CD14-positive monocyte (primary cell): ENCODE data around the gene ADCY7. TPM values are rescaled to one million over a fixed set of nuclear protein-coding genes. Genes with fewer than 3 reads are reported as not detected.

ENCODE experiments used
- DNase-seq, 3 donors: peaks; one replicate each; pipeline ENCODE4 v3.0.0-alpha.2; 2011 to 2022
- H2AFZ ChIP-seq: 2 replicates; pipeline ENCODE4 v1.6.0; 2012; ENCODE audit warnings: mild to moderate bottlenecking, low read depth, low read length, inconsistent platforms; ENCODE audit not compliant: insufficient read depth, poor library complexity, severe bottlenecking
- H3K27ac ChIP-seq, 2 donors: 1 replicate in 1 of 2; 2 replicates in 1 of 2; pipeline ENCODE4 v1.5.1; 2012 to 2013; ENCODE audit warnings: low read length in 2 of 2, control low read depth in 1 of 2, inconsistent platforms in 1 of 2, low read depth in 1 of 2, mild to moderate bottlenecking in 1 of 2
- H3K27me3 ChIP-seq, 2 donors: one replicate each; pipeline versions ENCODE4 v1.6.0 to v1.6.1; 2011 to 2013; ENCODE audit warnings: low read length in 2 of 2; ENCODE audit not compliant: control insufficient read depth in 2 of 2, insufficient read depth in 2 of 2
- H3K36me3 ChIP-seq, 2 donors: replicated peaks in 1 of 2; 1 replicate in 1 of 2; 2 replicates in 1 of 2; pipeline versions ENCODE4 v1.5.1 to v1.6.1; 2012 to 2013; ENCODE audit warnings: low read length in 2 of 2, control low read depth in 1 of 2, inconsistent platforms in 1 of 2, mild to moderate bottlenecking in 1 of 2; ENCODE audit not compliant: insufficient read depth in 2 of 2, control insufficient read depth in 1 of 2
- H3K4me1 ChIP-seq, 2 donors: 1 replicate in 1 of 2; 2 replicates in 1 of 2; pipeline versions ENCODE4 v1.5.1 to v1.6.1; 2012 to 2013; ENCODE audit warnings: low read length in 2 of 2, control low read depth in 1 of 2, inconsistent platforms in 1 of 2, mild to moderate bottlenecking in 1 of 2, moderate library complexity in 1 of 2; ENCODE audit not compliant: insufficient read depth in 2 of 2, control insufficient read depth in 1 of 2
- H3K4me2 ChIP-seq: replicated peaks from 2 replicates; pipeline ENCODE3; 2012; ENCODE audit warnings: low read length, moderate library complexity, mild to moderate bottlenecking; ENCODE audit not compliant: poor library complexity, severe bottlenecking; ENCODE audit errors: extremely low read depth
- H3K4me3 ChIP-seq, 3 experiments: fragments of 200-600 bp in 1 of 3; sonication (generic) in 1 of 3; replicated peaks in 1 of 3; 1 replicate in 2 of 3; 2 replicates in 1 of 3; pipeline ENCODE4 v1.5.1; 2011 to 2013; ENCODE audit warnings: low read length in 3 of 3, mild to moderate bottlenecking in 3 of 3, control low read depth in 2 of 3, low read depth in 2 of 3, inconsistent platforms in 1 of 3, moderate library complexity in 1 of 3
- H3K79me2 ChIP-seq: 2 replicates; pipeline ENCODE4 v1.6.0; 2012; ENCODE audit warnings: mild to moderate bottlenecking, control low read depth, inconsistent platforms, low read length, moderate library complexity; ENCODE audit not compliant: insufficient read depth
- H3K9ac ChIP-seq: 2 replicates; pipeline ENCODE4 v1.6.0; 2017; ENCODE audit warnings: low read length, mild to moderate bottlenecking; ENCODE audit not compliant: insufficient read depth, poor library complexity, severe bottlenecking
- H3K9me3 ChIP-seq, 2 donors: replicated peaks in 1 of 2; 1 replicate in 1 of 2; 2 replicates in 1 of 2; pipeline versions ENCODE4 v1.5.1 to v1.6.1; 2012 to 2013; ENCODE audit warnings: low read length in 2 of 2, control low read depth in 1 of 2; ENCODE audit not compliant: control insufficient read depth in 1 of 2, insufficient read depth in 1 of 2
- H4K20me1 ChIP-seq: 2 replicates; pipeline ENCODE4 v1.6.0; 2012; ENCODE audit warnings: mild to moderate bottlenecking, low read length, control low read depth, moderate library complexity; ENCODE audit not compliant: insufficient read depth
- H3K27ac Mint-ChIP-seq, 7 donors: one replicate each; pipeline ENCODE4 v1.8.0; 2020; ENCODE audit warnings: mild to moderate bottlenecking in 7 of 7, mixed read lengths in 7 of 7, moderate library complexity in 6 of 7, inconsistent platforms in 2 of 7
- H3K27me3 Mint-ChIP-seq, 3 donors: one replicate each; pipeline ENCODE4 v1.8.0; 2021 to 2022; ENCODE audit warnings: low read depth in 3 of 3, mild to moderate bottlenecking in 3 of 3, mixed read lengths in 3 of 3, moderate library complexity in 3 of 3, inconsistent platforms in 1 of 3
- H3K36me3 Mint-ChIP-seq, 2 donors: one replicate each; pipeline ENCODE4 v1.8.0; 2020; ENCODE audit warnings: mixed read lengths in 2 of 2, inconsistent platforms in 1 of 2, mild to moderate bottlenecking in 1 of 2
- H3K4me1 Mint-ChIP-seq: one replicate; pipeline ENCODE4 v1.8.0; 2020; ENCODE audit warnings: mild to moderate bottlenecking, mixed read lengths
- H3K4me3 Mint-ChIP-seq, 2 donors: one replicate each; pipeline ENCODE4 v1.8.0; 2020; ENCODE audit warnings: mild to moderate bottlenecking in 2 of 2, mixed read lengths in 2 of 2, moderate library complexity in 1 of 2
- H3K9me3 Mint-ChIP-seq, 7 donors: one replicate each; pipeline ENCODE4 v1.8.0; 2020 to 2022; ENCODE audit warnings: mixed read lengths in 7 of 7, mild to moderate bottlenecking in 6 of 7, moderate library complexity in 6 of 7, inconsistent platforms in 2 of 7
- WGBS: methylation state at CpG from one replicate; pipeline ENCODE4 v1.1.5; 2013; ENCODE audit warnings: missing lambda C conversion rate; ENCODE audit not compliant: insufficient coverage; 5-methylcytosine and 5-hydroxymethylcytosine counted together
- intact Hi-C, 2 donors: fragments of 100-400 bp; cut with micrococcal nuclease; formaldehyde crosslinking; loops; one replicate each; pipeline versions ENCODE4 v1.15.0 to v1.15.1; 2023
- polyA plus RNA-seq, 3 donors: library from polyadenylated mRNA; depleted of rRNA in 1 of 3; unstranded in 2 of 3; stranded (reverse) in 1 of 3; fragments of 300-500 nt in 2 of 3; fragments of >200 nt in 1 of 3; fragmentation: Illumina TruSeq in 2 of 3; gene quantifications; 1 replicate in 2 of 3; 2 replicates in 1 of 3; pipeline ENCODE4 v1.2.3, GENCODE V29; 2012 to 2021
- TF ChIP-seq, protein P1 (sequence below): fragments of 200-600 bp; IDR thresholded peaks from one replicate; pipeline ENCODE4 v1.8.0; 2022; ENCODE audit warnings: antibody characterized with exemption, mild to moderate bottlenecking

The ADCY7 gene
- polyA plus RNA-seq, 3 donors = 53.1 to 230 (median 91.5) TPM

DNA sequence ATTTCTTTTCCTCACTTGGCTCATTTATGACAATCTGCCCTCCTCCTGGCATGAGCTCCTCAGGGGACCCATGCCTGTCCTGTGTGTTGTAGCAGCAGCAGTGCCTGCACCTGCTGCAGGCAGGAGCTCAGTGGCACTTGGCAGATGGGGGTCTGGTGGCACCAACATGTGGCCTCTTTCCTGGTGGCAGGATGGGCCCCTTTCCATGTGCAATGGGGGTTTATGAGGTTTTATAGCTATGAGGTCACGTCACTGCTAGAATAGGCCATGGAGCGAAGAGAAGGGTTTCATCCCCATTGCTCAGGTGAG is 7.0 kb downstream of the ADCY7 start:
- peak overlapping the region; percentile 86 for H3K9ac ChIP-seq
- H3K4me3 ChIP-seq = peak overlapping the region in 1 of 3 experiments; percentile 86
- Mint-ChIP-seq H3K9me3 (peaks cover 0 to 2% (median 0%) of the 10 kb centered on the region in 7 donors), H3K27me3 (no peaks in the 10 kb centered on the region), H3K4me3 (peak overlapping the region; percentile 99 to 100), H3K4me1 (peaks cover 88% of the 10 kb centered on the region), H3K36me3 (peaks cover 11 to 40% of the 10 kb centered on the region in 2 donors), H3K27ac (peak overlapping the region; percentile 98 to 100 (median 100))
- TF ChIP-seq, protein P1, sequence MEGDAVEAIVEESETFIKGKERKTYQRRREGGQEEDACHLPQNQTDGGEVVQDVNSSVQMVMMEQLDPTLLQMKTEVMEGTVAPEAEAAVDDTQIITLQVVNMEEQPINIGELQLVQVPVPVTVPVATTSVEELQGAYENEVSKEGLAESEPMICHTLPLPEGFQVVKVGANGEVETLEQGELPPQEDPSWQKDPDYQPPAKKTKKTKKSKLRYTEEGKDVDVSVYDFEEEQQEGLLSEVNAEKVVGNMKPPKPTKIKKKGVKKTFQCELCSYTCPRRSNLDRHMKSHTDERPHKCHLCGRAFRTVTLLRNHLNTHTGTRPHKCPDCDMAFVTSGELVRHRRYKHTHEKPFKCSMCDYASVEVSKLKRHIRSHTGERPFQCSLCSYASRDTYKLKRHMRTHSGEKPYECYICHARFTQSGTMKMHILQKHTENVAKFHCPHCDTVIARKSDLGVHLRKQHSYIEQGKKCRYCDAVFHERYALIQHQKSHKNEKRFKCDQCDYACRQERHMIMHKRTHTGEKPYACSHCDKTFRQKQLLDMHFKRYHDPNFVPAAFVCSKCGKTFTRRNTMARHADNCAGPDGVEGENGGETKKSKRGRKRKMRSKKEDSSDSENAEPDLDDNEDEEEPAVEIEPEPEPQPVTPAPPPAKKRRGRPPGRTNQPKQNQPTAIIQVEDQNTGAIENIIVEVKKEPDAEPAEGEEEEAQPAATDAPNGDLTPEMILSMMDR = no peak
- H4K20me1 ChIP-seq = peaks cover 3% of the 10 kb centered on the region
- WGBS = 83% methylated on average over 1 of the region's 2 CpGs
- H3K27me3 ChIP-seq = no peaks in the 10 kb centered on the region
- H3K79me2 ChIP-seq = peaks cover 100% of the 10 kb centered on the region
- peak overlapping the region; percentile 93 to 97 for H3K27ac ChIP-seq
- H3K36me3 ChIP-seq = no peaks in the 10 kb centered on the region
- DNase-seq = no peak
- no peak overlapping the region for H2AFZ ChIP-seq
- no peaks in the 10 kb centered on the region for H3K9me3 ChIP-seq
- peaks cover 95 to 96% of the 10 kb centered on the region in 2 donors for H3K4me1 ChIP-seq
- peak overlapping the region; percentile 97 for H3K4me2 ChIP-seq
- intact Hi-C loops = loop anchor here (10.0 kb wide), 2 partner anchors 179 to 421 kb away; partner anchors contain the start of gene NOD2 (in 1 of the 2)

DNA sequence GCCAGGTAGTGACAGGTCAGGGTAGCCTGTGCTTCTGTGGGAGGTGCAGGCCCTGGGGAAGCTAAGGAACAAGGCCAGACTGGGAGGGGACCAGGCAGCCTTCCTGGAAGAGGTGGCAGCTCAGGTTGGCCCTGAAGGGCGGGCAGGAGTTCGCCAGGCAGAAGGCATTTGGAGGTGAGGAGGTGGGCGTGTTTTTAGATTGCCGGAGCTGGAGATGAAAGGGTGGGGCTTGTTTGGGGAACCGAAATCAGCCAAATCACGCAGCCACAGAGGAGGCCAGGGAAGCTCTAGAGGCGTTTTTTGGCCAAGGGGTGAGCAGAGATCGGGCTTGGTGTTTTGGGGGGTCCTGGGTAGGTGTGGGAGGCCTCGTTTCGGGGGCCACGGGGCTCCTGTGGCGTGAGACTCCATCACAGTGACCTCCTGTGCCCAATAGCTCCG is 7.6 kb downstream of the ADCY7 start:
- H3K36me3 ChIP-seq = no peaks in the 10 kb centered on the region
- peak; percentile 78 to 80 (median 79) for DNase-seq
- H3K9me3 ChIP-seq = no peaks in the 10 kb centered on the region
- Mint-ChIP-seq H3K36me3 (peaks cover 16 to 40% of the 10 kb centered on the region in 2 donors), H3K4me1 (peaks cover 91% of the 10 kb centered on the region), H3K27me3 (no peaks in the 10 kb centered on the region), H3K27ac (peak overlapping the region; percentile 98 to 100 (median 100)), H3K4me3 (peak overlapping the region; percentile 99 to 100), H3K9me3 (peaks cover 0 to 4% (median 2%) of the 10 kb centered on the region in 7 donors)
- no peaks in the 10 kb centered on the region for H3K27me3 ChIP-seq
- H3K27ac ChIP-seq = peak overlapping the region; percentile 93 to 97
- H3K4me2 ChIP-seq = peak overlapping the region; percentile 97
- peaks cover 3% of the 10 kb centered on the region for H4K20me1 ChIP-seq
- WGBS = 0% methylated on average over 12 of the region's 13 CpGs
- peak overlapping the region; percentile 86 for H3K9ac ChIP-seq
- peaks cover 95 to 96% of the 10 kb centered on the region in 2 donors for H3K4me1 ChIP-seq
- H3K79me2 ChIP-seq = peaks cover 100% of the 10 kb centered on the region
- intact Hi-C loops = loop anchor here (10.0 kb wide), 2 partner anchors 179 to 421 kb away; partner anchors contain the start of gene NOD2 (in 1 of the 2)
- H2AFZ ChIP-seq = no peak overlapping the region
- H3K4me3 ChIP-seq = peak overlapping the region; percentile 67 to 86 (median 68)
- TF ChIP-seq, protein P1 = no peak
